ENCODE results near the gene ANGPTL4.
A peak's percentile ranks its signal among the peaks of the same experiment; 100 is the strongest.
"Not testable (repeated sequence)": the region's sequence is repeated elsewhere in the genome, so short reads cannot be mapped to it uniquely, and the experiment has no call there.

The ANGPTL4 gene

DNA sequence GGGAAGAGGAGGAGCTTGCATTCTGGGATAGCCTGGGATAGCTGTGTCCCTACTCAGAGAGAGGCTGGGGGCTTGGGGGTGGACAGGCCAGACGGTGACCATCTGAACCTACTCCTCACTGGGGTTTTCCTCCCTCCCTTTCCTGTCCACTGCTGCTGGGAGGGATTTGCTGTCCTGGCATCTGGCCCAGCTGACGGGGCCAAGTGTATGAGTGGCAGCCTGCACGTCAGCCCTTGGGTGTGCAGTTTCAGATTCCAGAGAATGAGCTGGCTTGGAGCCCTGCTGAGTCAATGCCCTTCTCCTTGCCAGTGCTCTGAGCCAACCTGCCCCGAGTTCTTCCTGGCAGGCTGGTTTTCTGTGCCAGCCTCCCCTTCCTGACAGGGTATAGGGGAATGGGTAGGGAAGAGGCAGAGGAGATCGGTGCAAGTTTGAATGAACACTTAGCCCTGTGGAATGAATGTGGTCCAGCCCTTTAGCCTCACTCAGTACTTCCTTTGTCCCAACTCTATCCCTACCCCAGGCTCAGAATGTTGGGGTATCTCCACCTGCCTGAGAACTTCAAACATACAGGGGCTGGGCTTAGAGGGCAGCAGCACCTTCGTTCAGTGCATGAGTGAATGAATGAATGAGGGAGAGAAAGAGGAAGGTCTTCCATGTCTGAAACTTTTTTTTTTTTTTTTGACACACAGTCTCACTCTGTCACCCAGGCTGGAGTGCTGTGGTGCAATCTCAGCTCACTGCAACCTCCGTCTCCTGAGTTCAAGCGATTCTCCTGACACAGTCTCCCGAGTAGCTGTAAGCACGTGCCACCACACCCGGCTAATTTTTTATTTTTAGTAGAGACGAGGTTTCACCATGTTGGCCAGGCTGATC lies 1.8 kb upstream of the ANGPTL4 start:
- no peak for DNase-seq (ENCODE audit: low read depth, low spot score)

GRCh38 chr19:8366121-8366581 lies 2.2 kb downstream of the ANGPTL4 start:
- DNase-seq (ENCODE audit: low read depth, low spot score): no peak

GRCh38 chr19:8366961-8367326 lies 3.0 kb downstream of the ANGPTL4 start:
- no peak for DNase-seq (ENCODE audit: low read depth, low spot score)

- peak; percentile 96 for DNase-seq (ENCODE audit: low read depth, low spot score)
These were observed 3.5 kb downstream of the ANGPTL4 start for GRCh38 chr19:8367327-8368001.

DNA sequence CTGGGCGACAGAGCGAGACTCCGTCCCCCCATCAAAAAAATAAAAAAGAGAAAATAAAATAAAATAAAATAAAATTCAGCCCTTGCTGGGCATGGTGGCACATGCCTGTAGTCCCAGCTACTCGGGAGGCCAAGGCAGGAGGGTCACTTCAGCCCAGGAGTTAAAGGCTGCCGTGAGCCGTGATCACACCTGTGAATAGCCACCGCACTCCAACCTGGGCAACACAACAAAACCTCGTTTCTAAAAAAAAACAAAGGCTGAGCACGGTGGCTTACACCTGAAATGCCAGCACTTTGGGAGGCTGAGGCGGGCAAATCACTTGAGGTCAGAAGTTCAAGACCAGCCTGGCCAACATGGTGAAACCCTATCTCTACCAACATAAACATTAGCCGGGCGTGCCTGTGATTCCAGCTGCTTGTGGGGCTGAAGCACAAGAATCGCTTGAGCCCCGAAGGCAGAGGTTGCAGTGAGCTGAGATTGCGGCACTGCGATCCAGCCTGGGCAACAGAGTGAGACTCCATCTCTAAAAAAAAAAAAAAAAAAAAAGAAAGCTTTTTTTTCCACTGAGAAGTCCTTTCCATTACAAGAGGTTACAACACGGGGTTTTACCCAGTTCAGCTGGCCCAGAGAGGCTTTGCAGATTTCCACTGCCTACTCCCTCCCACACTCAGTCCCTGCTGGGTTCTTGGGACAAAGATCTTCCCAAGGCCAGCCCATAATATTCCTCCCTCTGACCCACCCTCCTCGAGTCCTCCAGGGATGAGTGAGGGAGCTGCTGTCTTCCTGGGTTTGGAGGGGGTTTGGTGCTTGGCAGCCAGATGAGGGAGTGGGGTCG lies 6.4 kb downstream of the ANGPTL4 start:
- no peak for DNase-seq (ENCODE audit: low read depth, low spot score)

DNA sequence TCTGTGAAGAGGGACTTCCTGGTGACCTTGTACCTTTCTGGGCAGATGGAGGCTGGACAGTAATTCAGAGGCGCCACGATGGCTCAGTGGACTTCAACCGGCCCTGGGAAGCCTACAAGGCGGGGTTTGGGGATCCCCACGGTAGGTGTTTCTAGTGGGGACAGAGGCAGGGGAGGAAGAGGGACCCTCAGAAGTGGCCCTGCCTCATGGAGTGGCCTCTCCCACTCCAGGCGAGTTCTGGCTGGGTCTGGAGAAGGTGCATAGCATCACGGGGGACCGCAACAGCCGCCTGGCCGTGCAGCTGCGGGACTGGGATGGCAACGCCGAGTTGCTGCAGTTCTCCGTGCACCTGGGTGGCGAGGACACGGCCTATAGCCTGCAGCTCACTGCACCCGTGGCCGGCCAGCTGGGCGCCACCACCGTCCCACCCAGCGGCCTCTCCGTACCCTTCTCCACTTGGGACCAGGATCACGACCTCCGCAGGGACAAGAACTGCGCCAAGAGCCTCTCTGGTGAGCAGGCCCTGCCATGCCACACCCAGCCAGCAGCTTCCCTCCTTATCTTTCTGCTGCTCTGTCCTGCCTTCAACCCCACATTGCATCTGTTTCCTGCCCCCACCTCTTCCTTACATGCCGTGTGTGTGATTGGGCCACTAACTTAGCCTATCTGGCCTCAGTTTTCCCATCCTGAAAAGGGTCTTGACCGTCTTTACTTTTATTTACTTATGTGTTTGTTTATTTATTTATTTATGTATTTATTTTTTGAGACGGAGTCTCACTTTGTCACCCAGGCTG lies 7.3 kb downstream of the ANGPTL4 start:
- no peak for DNase-seq (ENCODE audit: low read depth, low spot score)

DNA sequence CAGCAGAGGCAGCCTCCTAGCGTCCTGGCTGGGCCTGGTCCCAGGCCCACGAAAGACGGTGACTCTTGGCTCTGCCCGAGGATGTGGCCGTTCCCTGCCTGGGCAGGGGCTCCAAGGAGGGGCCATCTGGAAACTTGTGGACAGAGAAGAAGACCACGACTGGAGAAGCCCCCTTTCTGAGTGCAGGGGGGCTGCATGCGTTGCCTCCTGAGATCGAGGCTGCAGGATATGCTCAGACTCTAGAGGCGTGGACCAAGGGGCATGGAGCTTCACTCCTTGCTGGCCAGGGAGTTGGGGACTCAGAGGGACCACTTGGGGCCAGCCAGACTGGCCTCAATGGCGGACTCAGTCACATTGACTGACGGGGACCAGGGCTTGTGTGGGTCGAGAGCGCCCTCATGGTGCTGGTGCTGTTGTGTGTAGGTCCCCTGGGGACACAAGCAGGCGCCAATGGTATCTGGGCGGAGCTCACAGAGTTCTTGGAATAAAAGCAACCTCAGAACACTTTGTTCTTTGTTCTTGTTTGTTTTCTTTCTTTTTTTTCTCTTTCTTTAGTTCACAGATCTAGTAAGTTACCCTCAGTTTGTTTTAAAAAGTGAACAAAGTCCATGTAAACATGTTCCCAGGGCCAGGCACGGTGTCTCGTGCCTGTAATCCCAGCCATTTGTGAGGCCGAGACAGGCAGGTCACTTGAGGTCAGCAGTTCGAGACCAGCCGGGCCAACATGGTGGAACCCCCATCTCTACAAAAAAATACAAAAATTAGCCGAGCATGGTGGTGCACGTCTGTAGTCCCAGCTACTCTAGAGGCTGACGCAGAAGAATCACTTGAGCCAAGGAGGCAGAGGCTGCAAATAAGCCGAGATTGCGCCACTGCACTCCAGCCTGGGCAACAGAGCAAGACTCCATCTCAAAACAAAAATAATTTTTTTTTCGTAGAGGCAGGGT lies 10.2 kb downstream of the ANGPTL4 start:
- DNase-seq (ENCODE audit: low read depth, low spot score): no peak

- not testable (repeated sequence) for DNase-seq (ENCODE audit: low read depth, low spot score)
These were observed 11.8 kb downstream of the ANGPTL4 start for GRCh38 chr19:8375766-8376165.

DNA sequence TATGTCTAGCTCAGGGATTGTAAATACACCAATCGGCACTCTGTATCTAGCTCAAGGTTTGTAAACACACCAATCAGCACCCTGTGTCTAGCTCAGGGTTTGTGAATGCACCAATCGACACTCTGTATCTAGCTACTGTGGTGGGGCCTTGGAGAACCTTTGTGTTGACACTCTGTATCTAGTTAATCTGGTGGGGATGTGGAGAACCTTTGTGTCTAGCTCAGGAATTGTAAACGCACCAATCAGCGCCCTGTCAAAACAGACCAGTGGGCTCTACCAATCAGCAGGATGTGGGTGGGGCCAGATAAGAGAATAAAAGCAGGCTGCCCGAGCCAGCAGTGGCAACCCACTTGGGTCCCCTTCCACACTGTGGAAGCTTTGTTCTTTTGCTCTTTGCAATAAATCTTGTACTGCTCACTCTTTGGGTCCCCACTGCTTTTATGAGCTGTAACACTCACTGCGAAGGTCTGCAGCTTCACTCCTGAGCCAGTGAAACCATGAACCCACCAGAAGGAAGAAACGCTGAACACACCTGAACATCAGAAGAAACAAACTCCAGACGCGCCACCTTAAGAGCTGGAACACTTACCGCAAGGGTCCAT lies 12.5 kb downstream of the ANGPTL4 start:
- not testable (repeated sequence) for DNase-seq (ENCODE audit: low read depth, low spot score)

- DNase-seq (ENCODE audit: low read depth, low spot score): no peak
These were observed 13.6 kb downstream of the ANGPTL4 start for GRCh38 chr19:8377598-8377997.

GRCh38 chr19:8379156-8379891 lies 15.4 kb downstream of the ANGPTL4 start:
- not testable (repeated sequence) for DNase-seq (ENCODE audit: low read depth, low spot score)

GRCh38 chr19:8384569-8384968 lies 20.6 kb downstream of the ANGPTL4 start:
- not testable (repeated sequence) for DNase-seq (ENCODE audit: low read depth, low spot score)

GRCh38 chr19:8385103-8385502 lies 21.1 kb downstream of the ANGPTL4 start:
- DNase-seq (ENCODE audit: low read depth, low spot score): not testable (repeated sequence)

GRCh38 chr19:8385566-8385965 lies 21.6 kb downstream of the ANGPTL4 start:
- DNase-seq (ENCODE audit: low read depth, low spot score): not testable (repeated sequence)

DNA sequence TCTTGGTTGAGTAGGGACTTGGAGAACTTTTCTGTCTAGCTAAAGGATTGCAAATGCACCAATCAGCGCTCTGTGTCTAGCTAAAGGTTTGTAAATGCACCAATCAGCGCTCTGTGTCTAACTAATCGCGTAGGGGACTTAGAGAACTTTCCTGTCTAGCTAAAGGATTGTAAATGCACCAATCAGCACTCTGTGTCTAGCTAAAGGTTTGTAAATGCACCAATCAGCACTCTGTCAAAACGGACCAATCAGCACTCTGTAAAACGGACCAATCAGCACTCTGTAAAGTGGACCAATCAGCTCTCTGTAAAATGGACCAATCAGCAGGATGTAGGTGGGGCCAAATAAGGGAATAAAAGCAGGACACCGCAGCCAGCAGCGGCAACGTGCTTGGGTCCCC lies 22.5 kb downstream of the ANGPTL4 start:
- DNase-seq (ENCODE audit: low read depth, low spot score): not testable (repeated sequence)

- DNase-seq (ENCODE audit: low read depth, low spot score): no peak
These were observed 23.0 kb downstream of the ANGPTL4 start for GRCh38 chr19:8386990-8387389.

GRCh38 chr19:8387688-8388611 lies 24.0 kb downstream of the ANGPTL4 start:
- DNase-seq (ENCODE audit: low read depth, low spot score): no peak

GRCh38 chr19:8388612-8388958 lies 24.6 kb downstream of the ANGPTL4 start:
- DNase-seq (ENCODE audit: low read depth, low spot score): no peak
